Frontal cortex (tissue), 4 donors: ENCODE data around the gene SNTG2. TPM values are rescaled to one million over a fixed set of nuclear protein-coding genes. Genes with fewer than 3 reads are reported as not detected.

Experiments
- DNase-seq, 2 donors: peaks; one replicate each; pipeline ENCODE4 v3.0.0; 2012; ENCODE audit warnings: low spot score in 2 of 2
- FAIRE-seq: peaks from 2 replicates; lab custom pipeline; 2012; peaks lifted over from hg19 to GRCh38; lab: Jason Lieb, UNC
- total RNA-seq: library from RNA; depleted of rRNA; stranded (reverse); fragments of >200 nt; gene quantifications from one replicate; pipeline ENCODE4 v1.2.3, GENCODE V29; 2014
- donor health status: control.
- donor health status: control.
- donor health status: control.

SNTG2 gene
- total RNA-seq, 1 donor from 2014 or later: 4.5 TPM

GRCh38 chr2:1415501-1415900 lies 464.9 kb downstream of the SNTG2 start:
- FAIRE-seq (no peak), DNase-seq (no peak)
